Uterus (tissue), 4 donors: ENCODE data around the gene ASIC4. TPM values are rescaled to one million over a fixed set of nuclear protein-coding genes. Genes with fewer than 3 reads are reported as not detected.

Source experiments
- DNase-seq, 2 donors: peaks; one replicate each; pipeline ENCODE4 v3.0.0-alpha.2; 2019 to 2020
- H3K27ac ChIP-seq, 2 donors: fragments of 200-600 bp; sonication (generic); 1 replicate in 1 of 2; 2 replicates in 1 of 2; pipeline ENCODE4 v1.5.1; 2016 to 2018
- H3K27me3 ChIP-seq, 2 donors: fragments of 200-600 bp; sonication (generic); one replicate each; pipeline ENCODE4 v1.5.1; 2018 to 2019; ENCODE audit warnings: control low read depth in 1 of 2
- H3K36me3 ChIP-seq, 2 donors: fragments of 200-600 bp; sonication (generic); one replicate each; pipeline ENCODE4 v1.5.1; 2019; ENCODE audit warnings: control low read depth in 1 of 2
- H3K4me1 ChIP-seq, 2 donors: fragments of 200-600 bp; sonication (generic); one replicate each; pipeline ENCODE4 v1.5.1; 2018 to 2019; ENCODE audit warnings: control low read depth in 1 of 2
- H3K4me3 ChIP-seq, 2 donors: fragments of 200-600 bp; sonication (generic); 1 replicate in 1 of 2; 2 replicates in 1 of 2; pipeline ENCODE4 v1.5.1; 2018 to 2019; ENCODE audit warnings: mild to moderate bottlenecking in 1 of 2
- H3K9me3 ChIP-seq, 2 donors: fragments of 200-600 bp; sonication (generic); one replicate each; pipeline ENCODE4 v1.5.1; 2019; ENCODE audit warnings: control low read depth in 1 of 2
- POLR2A ChIP-seq, 2 donors: fragments of 450-650 bp; IDR thresholded peaks; one replicate each; pipeline ENCODE4 v1.6.1; 2016; ENCODE audit warnings: antibody characterized with exemption in 2 of 2, mild to moderate bottlenecking in 1 of 2, moderate library complexity in 1 of 2
- intact Hi-C: fragments of 100-400 bp; cut with DNase I; formaldehyde crosslinking; loops from one replicate; pipeline ENCODE4 v1.15.1; 2023; ENCODE audit warnings: low total_unique reads
- total RNA-seq, 4 donors: library from RNA; depleted of rRNA in 3 of 4; stranded (reverse); fragments of >200 nt in 3 of 4; gene quantifications; one replicate each; pipeline versions ENCODE4 v1.1.0 to v1.2.4, GENCODE V29; 2014 to 2023
- TF ChIP-seq, protein P1 (sequence below), 4 experiments: fragments of 200-600 bp in 2 of 4; fragments of 450-650 bp in 2 of 4; sonication (generic) in 2 of 4; IDR thresholded peaks; one replicate each; pipeline ENCODE4 v1.5.1; 2016 to 2019; ENCODE audit warnings: antibody characterized with exemption in 4 of 4, mild to moderate bottlenecking in 2 of 4, moderate library complexity in 1 of 4
- donor health status: DM: yes; HTN: yes; CAD: no.

Gene ASIC4
- total RNA-seq, 4 donors from 2014 or later, result 0.21 to 0.30 TPM; not detected in 2

DNA sequence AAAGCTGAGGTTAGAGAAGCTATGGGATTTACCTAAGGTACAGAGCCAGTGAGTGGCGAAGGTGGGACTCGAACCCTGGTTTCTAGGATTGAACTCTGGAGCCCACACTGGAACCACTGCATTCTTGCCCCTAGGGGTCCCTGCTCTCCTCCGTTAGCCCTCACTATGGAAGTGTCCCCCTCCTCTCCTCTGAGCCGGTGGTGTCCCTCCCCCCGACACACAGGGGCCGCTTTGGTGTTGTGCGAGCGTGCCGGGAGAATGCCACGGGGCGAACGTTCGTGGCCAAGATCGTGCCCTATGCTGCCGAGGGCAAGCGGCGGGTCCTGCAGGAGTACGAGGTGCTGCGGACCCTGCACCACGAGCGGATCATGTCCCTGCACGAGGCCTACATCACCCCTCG is 24.1 kb upstream of the ASIC4 start:
- no peaks in the 10 kb centered on the region for H3K27me3 ChIP-seq

DNA sequence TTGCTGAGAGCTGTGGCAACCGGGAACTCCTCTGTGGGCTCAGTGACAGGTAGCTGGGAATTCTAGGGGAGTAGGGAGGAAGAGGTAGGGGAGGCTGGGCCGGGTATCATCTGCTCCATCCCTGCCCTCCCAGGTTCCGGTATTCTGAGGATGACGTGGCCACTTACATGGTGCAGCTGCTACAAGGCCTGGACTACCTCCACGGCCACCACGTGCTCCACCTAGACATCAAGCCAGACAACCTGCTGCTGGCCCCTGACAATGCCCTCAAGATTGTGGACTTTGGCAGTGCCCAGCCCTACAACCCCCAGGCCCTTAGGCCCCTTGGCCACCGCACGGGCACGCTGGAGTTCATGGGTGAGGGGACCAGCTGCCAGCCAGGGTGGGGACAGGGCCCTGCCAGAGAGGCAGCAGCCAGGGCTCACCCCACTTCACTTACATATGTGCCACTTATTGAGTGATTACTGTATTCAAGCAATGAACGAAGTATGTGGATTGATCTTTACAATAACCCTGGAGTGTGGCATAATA is 23.6 kb upstream of the ASIC4 start:
- Histone ChIP-seq H3K36me3 (no peaks in the 10 kb centered on the region), H3K9me3 (no peaks in the 10 kb centered on the region), H3K4me1 (no peaks in the 10 kb centered on the region), H3K4me3 (no peak overlapping the region), H3K27me3 (no peaks in the 10 kb centered on the region), H3K27ac (no peak overlapping the region)
- intact Hi-C loops, result no loop called here
- DNase-seq, result no peak
- TF ChIP-seq POLR2A (IDR thresholded peaks at IDR 0.05), result no peak
- TF ChIP-seq, protein P1, sequence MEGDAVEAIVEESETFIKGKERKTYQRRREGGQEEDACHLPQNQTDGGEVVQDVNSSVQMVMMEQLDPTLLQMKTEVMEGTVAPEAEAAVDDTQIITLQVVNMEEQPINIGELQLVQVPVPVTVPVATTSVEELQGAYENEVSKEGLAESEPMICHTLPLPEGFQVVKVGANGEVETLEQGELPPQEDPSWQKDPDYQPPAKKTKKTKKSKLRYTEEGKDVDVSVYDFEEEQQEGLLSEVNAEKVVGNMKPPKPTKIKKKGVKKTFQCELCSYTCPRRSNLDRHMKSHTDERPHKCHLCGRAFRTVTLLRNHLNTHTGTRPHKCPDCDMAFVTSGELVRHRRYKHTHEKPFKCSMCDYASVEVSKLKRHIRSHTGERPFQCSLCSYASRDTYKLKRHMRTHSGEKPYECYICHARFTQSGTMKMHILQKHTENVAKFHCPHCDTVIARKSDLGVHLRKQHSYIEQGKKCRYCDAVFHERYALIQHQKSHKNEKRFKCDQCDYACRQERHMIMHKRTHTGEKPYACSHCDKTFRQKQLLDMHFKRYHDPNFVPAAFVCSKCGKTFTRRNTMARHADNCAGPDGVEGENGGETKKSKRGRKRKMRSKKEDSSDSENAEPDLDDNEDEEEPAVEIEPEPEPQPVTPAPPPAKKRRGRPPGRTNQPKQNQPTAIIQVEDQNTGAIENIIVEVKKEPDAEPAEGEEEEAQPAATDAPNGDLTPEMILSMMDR (IDR thresholded peaks at IDR 0.05), result no peak

More for the DNA sequence above, 24.1 kb upstream of the ASIC4 start:
- H3K9me3 ChIP-seq, result no peaks in the 10 kb centered on the region
- H3K4me3 ChIP-seq, result no peak overlapping the region
- TF ChIP-seq, protein P1 (IDR thresholded peaks at IDR 0.05), result no peak
- TF ChIP-seq POLR2A (IDR thresholded peaks at IDR 0.05), result no peak
- DNase-seq, result no peak
- H3K36me3 ChIP-seq, result no peaks in the 10 kb centered on the region
- intact Hi-C loops, result no loop called here
- H3K27ac ChIP-seq, result no peak overlapping the region
- H3K4me1 ChIP-seq, result no peaks in the 10 kb centered on the region

DNA sequence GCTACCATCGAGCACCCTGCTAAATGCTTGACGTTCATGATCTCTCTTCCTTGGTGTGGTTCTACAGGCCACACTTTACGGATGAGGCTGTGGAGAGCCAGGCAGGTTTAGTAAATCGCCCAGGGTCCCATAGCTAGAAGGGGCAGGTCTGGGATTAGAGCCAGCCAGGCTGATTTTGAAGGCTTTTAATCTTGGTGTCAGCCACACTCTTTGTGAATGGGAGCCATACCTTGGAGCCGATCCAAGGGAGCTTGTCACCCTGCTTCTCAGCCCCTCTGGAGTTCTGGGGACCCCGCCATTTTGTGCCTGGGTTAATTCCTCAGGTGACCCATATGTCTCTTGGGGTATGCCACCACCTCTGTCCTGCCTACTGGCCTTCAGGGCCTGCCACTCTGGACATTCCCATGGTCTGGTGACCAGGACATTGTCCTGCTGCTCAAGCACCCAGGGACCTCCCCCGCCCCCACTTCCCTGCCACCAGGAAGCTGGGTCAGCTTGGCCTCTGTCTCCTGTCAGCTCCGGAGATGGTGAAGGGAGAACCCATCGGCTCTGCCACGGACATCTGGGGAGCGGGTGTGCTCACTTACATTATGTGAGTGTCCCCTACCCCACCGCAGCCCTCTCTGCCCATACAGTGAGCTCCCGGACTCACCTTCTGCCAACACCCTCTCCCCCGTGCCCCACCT is 22.9 kb upstream of the ASIC4 start:
- no peaks in the 10 kb centered on the region for H3K27me3 ChIP-seq
- no peaks in the 10 kb centered on the region for H3K4me1 ChIP-seq
- TF ChIP-seq POLR2A (IDR thresholded peaks at IDR 0.05), result no peak
- TF ChIP-seq, protein P1 (IDR thresholded peaks at IDR 0.05), result no peak
- no peak overlapping the region for H3K4me3 ChIP-seq
- no peak overlapping the region for H3K27ac ChIP-seq
- H3K9me3 ChIP-seq, result no peaks in the 10 kb centered on the region
- no peak for DNase-seq
- no peaks in the 10 kb centered on the region for H3K36me3 ChIP-seq
- intact Hi-C loops, result no loop called here

DNA sequence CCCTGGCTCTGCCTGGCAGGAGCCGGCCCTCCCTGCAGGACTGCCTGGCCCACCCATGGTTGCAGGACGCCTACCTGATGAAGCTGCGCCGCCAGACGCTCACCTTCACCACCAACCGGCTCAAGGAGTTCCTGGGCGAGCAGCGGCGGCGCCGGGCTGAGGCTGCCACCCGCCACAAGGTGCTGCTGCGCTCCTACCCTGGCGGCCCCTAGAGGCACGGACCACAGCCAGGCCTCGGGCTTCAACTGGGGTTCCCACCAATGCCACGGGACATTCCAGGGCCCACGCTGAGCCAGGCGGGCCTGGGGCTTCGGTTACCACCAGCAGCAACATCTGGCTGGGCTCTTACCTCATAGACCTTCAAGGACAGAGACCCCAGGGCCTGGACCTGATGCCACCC is 21.7 kb upstream of the ASIC4 start:
- intact Hi-C loops, result no loop called here
- H3K4me3 ChIP-seq, result no peak overlapping the region
- no peak for DNase-seq
- peaks cover 0 to 4% of the 10 kb centered on the region in 2 donors for H3K4me1 ChIP-seq
- no peak overlapping the region for H3K27ac ChIP-seq
- H3K9me3 ChIP-seq, result no peaks in the 10 kb centered on the region
- no peaks in the 10 kb centered on the region for H3K27me3 ChIP-seq
- H3K36me3 ChIP-seq, result no peaks in the 10 kb centered on the region
- TF ChIP-seq, protein P1 (IDR thresholded peaks at IDR 0.05), result no peak
- TF ChIP-seq POLR2A (IDR thresholded peaks at IDR 0.05), result no peak

DNA sequence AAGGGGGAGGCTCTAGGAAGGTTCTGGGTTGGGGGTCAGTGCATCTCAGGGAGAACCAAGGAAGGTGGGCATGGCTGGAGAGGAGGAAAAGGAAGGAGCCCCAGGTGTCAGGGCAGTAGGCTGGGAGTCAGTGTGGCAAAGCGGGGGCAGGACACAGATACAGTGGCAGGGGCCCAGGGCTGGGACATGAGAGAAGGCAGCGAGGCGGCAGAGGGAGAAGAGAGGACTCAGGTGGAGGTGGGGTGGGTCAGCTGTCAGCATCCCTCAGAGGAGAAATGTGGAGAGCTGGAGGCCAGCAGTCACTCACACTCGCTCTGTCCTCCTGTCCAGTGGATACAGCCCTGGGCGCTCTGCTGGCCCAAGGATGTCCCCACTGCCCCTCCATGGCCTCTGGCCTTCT is 21.2 kb upstream of the ASIC4 start:
- TF ChIP-seq POLR2A (IDR thresholded peaks at IDR 0.05), result no peak
- TF ChIP-seq, protein P1 (IDR thresholded peaks at IDR 0.05), result no peak
- no peak for DNase-seq
- Histone ChIP-seq H3K9me3 (no peaks in the 10 kb centered on the region), H3K4me1 (peaks cover 0 to 4% of the 10 kb centered on the region in 2 donors), H3K27me3 (no peaks in the 10 kb centered on the region), H3K4me3 (no peak overlapping the region), H3K36me3 (no peaks in the 10 kb centered on the region), H3K27ac (no peak overlapping the region)
- intact Hi-C loops, result no loop called here
